ENCODE results near the gene TMC3.

The TMC3 gene

DNA sequence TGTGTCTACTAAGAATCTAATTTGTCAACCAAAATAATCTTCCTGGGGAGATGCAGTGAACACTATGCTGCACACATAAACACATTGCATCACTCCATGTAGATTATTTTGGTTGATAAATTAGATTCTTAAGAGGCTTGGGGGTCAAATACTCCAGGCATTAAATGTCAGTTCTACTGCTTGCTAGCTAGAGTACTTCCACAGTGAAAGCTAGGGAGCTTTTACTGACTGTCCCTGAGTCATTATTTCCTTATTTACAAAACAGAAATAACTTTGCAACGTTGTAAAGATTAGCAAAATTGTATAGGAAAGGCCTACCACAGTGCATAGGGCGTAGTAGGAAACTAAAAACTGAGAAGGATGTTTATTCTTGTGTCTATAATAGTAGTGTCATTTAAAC is 12.9 kb upstream of the TMC3 start:
- DNase-seq (ENCODE audit: low spot score), result no peak
- TF ChIP-seq, protein P1, sequence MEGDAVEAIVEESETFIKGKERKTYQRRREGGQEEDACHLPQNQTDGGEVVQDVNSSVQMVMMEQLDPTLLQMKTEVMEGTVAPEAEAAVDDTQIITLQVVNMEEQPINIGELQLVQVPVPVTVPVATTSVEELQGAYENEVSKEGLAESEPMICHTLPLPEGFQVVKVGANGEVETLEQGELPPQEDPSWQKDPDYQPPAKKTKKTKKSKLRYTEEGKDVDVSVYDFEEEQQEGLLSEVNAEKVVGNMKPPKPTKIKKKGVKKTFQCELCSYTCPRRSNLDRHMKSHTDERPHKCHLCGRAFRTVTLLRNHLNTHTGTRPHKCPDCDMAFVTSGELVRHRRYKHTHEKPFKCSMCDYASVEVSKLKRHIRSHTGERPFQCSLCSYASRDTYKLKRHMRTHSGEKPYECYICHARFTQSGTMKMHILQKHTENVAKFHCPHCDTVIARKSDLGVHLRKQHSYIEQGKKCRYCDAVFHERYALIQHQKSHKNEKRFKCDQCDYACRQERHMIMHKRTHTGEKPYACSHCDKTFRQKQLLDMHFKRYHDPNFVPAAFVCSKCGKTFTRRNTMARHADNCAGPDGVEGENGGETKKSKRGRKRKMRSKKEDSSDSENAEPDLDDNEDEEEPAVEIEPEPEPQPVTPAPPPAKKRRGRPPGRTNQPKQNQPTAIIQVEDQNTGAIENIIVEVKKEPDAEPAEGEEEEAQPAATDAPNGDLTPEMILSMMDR (IDR thresholded peaks at IDR 0.05; ENCODE audit: extremely low read depth, insufficient read depth, missing control alignments), result no peak
- in situ Hi-C loops (cut with MboI; ENCODE audit: low pct_unique_long_range_greater_than_20kb, low sequenced_read_pairs, unreplicated experiment), result no loop called here

DNA sequence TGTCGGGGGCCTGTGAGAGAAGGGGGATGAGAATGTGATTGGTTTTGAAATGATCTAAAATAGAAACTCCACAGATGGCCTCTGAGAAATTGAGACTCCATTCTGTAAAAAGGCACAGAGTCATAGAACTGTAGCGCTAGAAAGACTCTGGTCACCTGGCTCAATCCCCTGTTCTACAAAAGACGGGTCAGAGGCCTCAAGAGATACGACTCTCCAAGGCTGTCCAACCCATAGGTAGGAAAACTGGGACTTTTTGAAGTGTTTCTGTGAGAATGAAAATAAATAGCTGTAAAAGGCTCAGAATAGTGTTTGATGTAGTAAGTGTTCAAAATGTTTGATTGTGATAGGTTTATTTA is 11.7 kb upstream of the TMC3 start:
- in situ Hi-C loops (cut with MboI; ENCODE audit: low pct_unique_long_range_greater_than_20kb, low sequenced_read_pairs, unreplicated experiment), result no loop called here
- DNase-seq (ENCODE audit: low spot score), result no peak
- TF ChIP-seq, protein P1 (IDR thresholded peaks at IDR 0.05; ENCODE audit: extremely low read depth, insufficient read depth, missing control alignments), result no peak

DNA sequence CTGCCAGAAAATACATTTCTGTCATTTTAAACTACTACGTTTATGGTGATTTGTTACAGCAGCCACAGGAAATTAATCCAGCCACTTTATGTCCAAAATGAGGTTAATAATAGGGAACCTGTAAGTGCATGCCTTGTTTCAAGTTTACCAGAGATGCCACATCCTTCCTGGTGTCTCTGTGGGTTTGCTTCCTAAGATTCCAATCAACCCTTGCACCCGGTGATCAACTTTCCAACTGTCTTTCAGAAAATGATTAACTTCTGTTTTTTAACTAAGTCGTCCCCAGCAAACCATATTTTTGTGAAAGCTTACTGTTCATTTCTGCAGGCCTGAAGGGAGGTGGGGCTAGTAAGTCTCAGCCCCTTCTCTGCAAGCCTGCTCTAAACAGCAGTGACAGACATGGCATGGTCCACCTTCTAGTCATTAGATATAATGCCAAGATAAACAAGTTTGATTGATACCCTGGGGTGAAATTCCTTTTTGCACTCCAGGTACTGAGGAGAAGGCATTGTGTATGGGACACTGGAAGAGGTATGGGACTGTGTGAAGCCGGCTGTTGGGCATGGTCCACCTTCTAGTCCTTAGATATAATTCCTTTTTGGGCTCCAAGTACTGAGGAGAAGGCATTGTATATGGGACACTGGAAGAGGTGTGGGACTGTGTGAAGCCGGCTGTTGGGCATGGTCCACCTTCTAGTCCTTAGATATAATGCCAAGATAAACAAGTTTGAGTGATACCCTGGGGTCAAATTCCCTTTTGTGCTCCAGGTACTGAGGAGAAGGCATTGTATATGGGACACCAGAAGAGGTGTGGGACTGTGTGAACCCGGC is 11.1 kb upstream of the TMC3 start:
- TF ChIP-seq, protein P1 (IDR thresholded peaks at IDR 0.05; ENCODE audit: extremely low read depth, insufficient read depth, missing control alignments), result no peak
- no peak for DNase-seq (ENCODE audit: low spot score)
- in situ Hi-C loops (cut with MboI; ENCODE audit: low pct_unique_long_range_greater_than_20kb, low sequenced_read_pairs, unreplicated experiment), result no loop called here

DNA sequence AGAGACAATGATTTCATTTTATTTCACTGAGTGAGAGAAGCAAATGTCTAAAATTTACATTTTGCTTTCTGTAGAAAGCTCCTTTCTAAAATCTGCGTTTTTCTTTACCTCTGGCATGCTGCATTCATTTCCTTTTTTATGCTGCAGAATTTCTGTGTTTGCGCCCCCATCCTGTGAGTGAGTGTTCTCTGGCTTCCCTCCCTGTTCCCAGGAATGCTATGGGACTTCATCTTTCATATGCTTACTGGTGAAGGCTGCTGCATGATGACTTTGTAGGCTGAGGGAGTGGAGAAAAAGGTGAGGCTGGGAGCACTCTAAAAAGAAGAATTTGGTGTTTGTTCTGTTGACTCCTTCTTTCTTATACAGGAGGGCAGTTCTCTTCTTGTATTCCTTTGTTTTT is 7.7 kb upstream of the TMC3 start:
- no peak for DNase-seq (ENCODE audit: low spot score)
- in situ Hi-C loops (cut with MboI; ENCODE audit: low pct_unique_long_range_greater_than_20kb, low sequenced_read_pairs, unreplicated experiment), result no loop called here
- TF ChIP-seq, protein P1 (IDR thresholded peaks at IDR 0.05; ENCODE audit: extremely low read depth, insufficient read depth, missing control alignments), result no peak

DNA sequence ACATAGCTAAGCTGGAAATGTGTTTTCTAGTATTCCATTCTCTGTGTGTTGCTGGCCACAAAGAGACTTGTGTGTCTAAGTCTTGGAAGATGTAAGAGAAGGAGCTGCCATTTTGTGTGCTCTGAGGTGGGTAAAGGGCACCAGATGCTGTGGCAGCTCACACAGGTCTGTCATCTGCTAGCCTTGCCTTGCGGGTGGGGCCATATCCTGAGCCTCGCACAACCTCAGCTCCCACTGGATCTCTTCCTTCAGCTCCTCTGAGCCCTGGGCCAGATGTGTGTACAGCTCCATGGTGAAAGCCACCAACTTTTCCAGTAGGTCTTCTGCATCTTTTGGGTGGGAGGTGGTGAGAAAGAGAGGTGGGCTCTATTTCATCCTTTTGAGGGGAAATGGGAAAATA is 6.7 kb upstream of the TMC3 start:
- TF ChIP-seq, protein P1 (IDR thresholded peaks at IDR 0.05; ENCODE audit: extremely low read depth, insufficient read depth, missing control alignments), result no peak
- in situ Hi-C loops (cut with MboI; ENCODE audit: low pct_unique_long_range_greater_than_20kb, low sequenced_read_pairs, unreplicated experiment), result no loop called here
- no peak for DNase-seq (ENCODE audit: low spot score)

DNA sequence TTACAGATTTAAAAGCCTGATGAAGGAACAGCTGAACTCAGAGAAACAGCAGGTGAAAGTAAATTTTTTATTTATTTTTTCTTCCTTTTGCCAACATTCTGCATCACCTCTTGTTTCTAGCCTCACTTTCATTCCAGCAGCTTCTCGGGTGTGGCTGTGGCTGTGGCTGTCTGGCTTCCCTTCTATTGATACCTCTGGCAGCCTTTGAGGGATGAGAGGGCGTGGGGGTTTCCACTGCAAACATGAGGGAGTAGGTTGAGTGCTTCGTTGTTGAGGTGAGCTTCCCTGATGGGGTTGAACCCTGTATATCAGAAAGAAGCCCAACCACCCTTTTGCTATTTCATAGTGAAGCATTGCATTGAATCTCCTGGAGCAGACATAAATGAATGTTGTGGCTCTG is 6.2 kb upstream of the TMC3 start:
- in situ Hi-C loops (cut with MboI; ENCODE audit: low pct_unique_long_range_greater_than_20kb, low sequenced_read_pairs, unreplicated experiment), result no loop called here
- DNase-seq (ENCODE audit: low spot score), result no peak
- TF ChIP-seq, protein P1 (IDR thresholded peaks at IDR 0.05; ENCODE audit: extremely low read depth, insufficient read depth, missing control alignments), result no peak
